Measurements from ENCODE around the gene PRR33.

DNA sequence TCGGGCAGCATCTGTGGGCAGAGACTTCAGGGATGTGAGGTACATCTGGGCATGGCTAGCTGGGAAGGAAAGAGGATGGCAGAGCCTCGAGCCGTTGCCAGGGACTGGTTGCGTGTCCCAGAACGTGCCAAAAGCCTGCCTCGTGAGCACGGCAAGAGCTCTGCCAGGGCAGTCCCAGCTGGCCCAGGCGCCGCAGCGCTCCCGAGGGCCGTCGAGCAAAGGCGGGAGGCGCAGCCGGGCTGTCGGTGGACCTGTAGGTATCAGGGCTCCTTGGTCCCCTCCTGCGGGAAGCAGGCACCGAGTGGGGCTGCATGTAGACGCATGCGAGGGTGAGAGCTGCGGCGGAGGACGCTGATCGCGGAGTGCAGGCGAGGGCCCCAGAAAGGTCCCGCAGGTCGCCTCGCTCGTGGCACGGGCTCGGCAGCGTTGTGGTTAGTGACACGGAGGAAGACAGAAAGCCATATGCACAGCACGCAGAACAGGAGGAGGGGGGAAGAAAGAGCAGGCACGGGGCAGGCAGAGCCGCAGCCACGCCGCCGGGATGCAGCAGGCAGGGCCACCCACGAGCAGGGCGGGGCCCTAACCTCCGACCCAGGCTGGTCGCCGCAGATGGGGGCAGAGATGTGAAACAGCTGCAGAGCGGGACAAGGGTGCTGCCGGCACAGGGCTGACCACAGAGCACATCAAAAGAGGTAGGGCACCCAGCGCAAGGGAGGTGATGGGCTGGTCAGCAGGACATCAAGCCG, 20.8 kb downstream of the PRR33 start:
- TF ChIP-seq, protein P1, sequence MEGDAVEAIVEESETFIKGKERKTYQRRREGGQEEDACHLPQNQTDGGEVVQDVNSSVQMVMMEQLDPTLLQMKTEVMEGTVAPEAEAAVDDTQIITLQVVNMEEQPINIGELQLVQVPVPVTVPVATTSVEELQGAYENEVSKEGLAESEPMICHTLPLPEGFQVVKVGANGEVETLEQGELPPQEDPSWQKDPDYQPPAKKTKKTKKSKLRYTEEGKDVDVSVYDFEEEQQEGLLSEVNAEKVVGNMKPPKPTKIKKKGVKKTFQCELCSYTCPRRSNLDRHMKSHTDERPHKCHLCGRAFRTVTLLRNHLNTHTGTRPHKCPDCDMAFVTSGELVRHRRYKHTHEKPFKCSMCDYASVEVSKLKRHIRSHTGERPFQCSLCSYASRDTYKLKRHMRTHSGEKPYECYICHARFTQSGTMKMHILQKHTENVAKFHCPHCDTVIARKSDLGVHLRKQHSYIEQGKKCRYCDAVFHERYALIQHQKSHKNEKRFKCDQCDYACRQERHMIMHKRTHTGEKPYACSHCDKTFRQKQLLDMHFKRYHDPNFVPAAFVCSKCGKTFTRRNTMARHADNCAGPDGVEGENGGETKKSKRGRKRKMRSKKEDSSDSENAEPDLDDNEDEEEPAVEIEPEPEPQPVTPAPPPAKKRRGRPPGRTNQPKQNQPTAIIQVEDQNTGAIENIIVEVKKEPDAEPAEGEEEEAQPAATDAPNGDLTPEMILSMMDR (conservative IDR thresholded peaks at IDR 0.05; ENCODE audit: low read length) = no peak
- TF ChIP-seq EZH2phosphoT487 (IDR thresholded peaks at IDR 0.05; ENCODE audit: borderline replicate concordance) = no peak
